Activated CD4-positive, CD25-positive, alpha-beta regulatory T cell treated with anti-CD3 and anti-CD28 coated beads, Interleukin-2, amount 50 U/mL, for 72 hours (primary cell): ENCODE results near the gene RASSF7.

ENCODE experiments used
- DNase-seq: peaks from one replicate; pipeline ENCODE4 v3.0.0; 2021

The RASSF7 gene

GRCh38 chr11:533586-534395 lies 27.0 kb upstream of the RASSF7 start:
- DNase-seq = no peak

GRCh38 chr11:534396-535209 lies 26.2 kb upstream of the RASSF7 start:
- peak; percentile 52 for DNase-seq

- DNase-seq = no peak
These were observed 25.6 kb upstream of the RASSF7 start for GRCh38 chr11:535210-535518.

- peak; percentile 98 for DNase-seq
These were observed 25.0 kb upstream of the RASSF7 start, which contains the start of gene HRAS for GRCh38 chr11:535519-536454. Gene HRAS, minus strand, starts transcription at chr11:535576.

GRCh38 chr11:536841-537621 lies 23.7 kb upstream of the RASSF7 start, which contains the start of gene LRRC56:
Gene LRRC56, plus strand, starts transcription at chr11:537527. Its CDS starts 3,158 bp downstream, at chr11:540685.
- peak; percentile 89 for DNase-seq

GRCh38 chr11:537622-538430 lies 22.9 kb upstream of the RASSF7 start:
- DNase-seq = no peak

GRCh38 chr11:538431-539051 lies 22.2 kb upstream of the RASSF7 start:
- no peak for DNase-seq

GRCh38 chr11:539971-540481 lies 20.7 kb upstream of the RASSF7 start:
- no peak for DNase-seq

- no peak for DNase-seq
These were observed 20.0 kb upstream of the RASSF7 start for GRCh38 chr11:540583-541432.

- peak; percentile 29 for DNase-seq
These were observed 19.3 kb upstream of the RASSF7 start for GRCh38 chr11:541433-541885.

- DNase-seq = no peak
These were observed 16.0 kb upstream of the RASSF7 start for GRCh38 chr11:544817-545166.

GRCh38 chr11:545171-545570 lies 15.6 kb upstream of the RASSF7 start:
- no peak for DNase-seq

GRCh38 chr11:548700-549603 lies 11.8 kb upstream of the RASSF7 start:
- DNase-seq = no peak

GRCh38 chr11:550021-550745 lies 10.6 kb upstream of the RASSF7 start:
- DNase-seq = no peak

- no peak for DNase-seq
These were observed 10.1 kb upstream of the RASSF7 start for GRCh38 chr11:550746-551085.

- no peak for DNase-seq
These were observed 9.6 kb upstream of the RASSF7 start for GRCh38 chr11:551131-551530.

GRCh38 chr11:551596-551995 lies 9.2 kb upstream of the RASSF7 start:
- DNase-seq = no peak
